DOHH2 (cell line): ENCODE results near the gene IBA57.

Source experiments
- H3F3A ChIP-seq: fragments of 200-600 bp; sonication (generic), shearing (Covaris generic); 2 replicates; pipeline ENCODE4 v1.6.0; 2016; ENCODE audit warnings: antibody characterized with exemption, mild to moderate bottlenecking; ENCODE audit not compliant: control insufficient read depth, insufficient read depth
- H3K27ac ChIP-seq: fragments of 200-600 bp; sonication (generic); 2 replicates; pipeline ENCODE4 v1.5.1; 2014; ENCODE audit warnings: low read depth, mild to moderate bottlenecking, low read length, moderate library complexity
- H3K27me3 ChIP-seq: fragments of 200-600 bp; sonication (generic); 2 replicates; pipeline ENCODE4 v1.6.1; 2014; ENCODE audit warnings: mild to moderate bottlenecking, low read length, mixed read lengths; ENCODE audit not compliant: control insufficient read depth
- H3K36me3 ChIP-seq: fragments of 200-600 bp; sonication (generic); 2 replicates; pipeline ENCODE4 v1.6.1; 2014; ENCODE audit warnings: mild to moderate bottlenecking, low read length, moderate library complexity, mixed read lengths; ENCODE audit not compliant: control insufficient read depth
- H3K4me1 ChIP-seq: fragments of 200-600 bp; sonication (generic); 2 replicates; pipeline ENCODE4 v1.6.1; 2014; ENCODE audit warnings: mild to moderate bottlenecking, low read length, mixed read lengths; ENCODE audit not compliant: control insufficient read depth
- H3K4me2 ChIP-seq: fragments of 200-600 bp; sonication (generic); 2 replicates; pipeline ENCODE4 v1.6.0; 2014; ENCODE audit warnings: mild to moderate bottlenecking, low read length, moderate library complexity
- H3K4me3 ChIP-seq: fragments of 200-600 bp; sonication (generic); 2 replicates; pipeline ENCODE4 v1.5.1; 2014; ENCODE audit warnings: mild to moderate bottlenecking, low read length, mixed read lengths
- H3K79me2 ChIP-seq: fragments of 200-600 bp; sonication (generic); 2 replicates; pipeline ENCODE4 v1.6.1; 2014; ENCODE audit warnings: mild to moderate bottlenecking, low read length, mixed read lengths; ENCODE audit not compliant: control insufficient read depth
- H3K9me2 ChIP-seq: fragments of 200-600 bp; sonication (generic); replicated peaks from 2 replicates; pipeline ENCODE4 v1.6.1; 2014; ENCODE audit warnings: mild to moderate bottlenecking, low read length, mixed read lengths; ENCODE audit not compliant: control insufficient read depth
- H3K9me3 ChIP-seq: fragments of 200-600 bp; sonication (generic); 2 replicates; pipeline ENCODE4 v1.6.1; 2014; ENCODE audit warnings: antibody characterized with exemption, low read length, mixed read lengths; ENCODE audit not compliant: control insufficient read depth, insufficient read depth
- H4K20me1 ChIP-seq: fragments of 200-600 bp; sonication (generic); 2 replicates; pipeline ENCODE4 v1.6.0; 2014; ENCODE audit warnings: low read depth, mild to moderate bottlenecking, antibody characterized with exemption, low read length, moderate library complexity; ENCODE audit not compliant: control insufficient read depth, insufficient read depth
- CTCF ChIP-seq: fragments of 200-600 bp; sonication (generic); IDR thresholded peaks from one replicate; pipeline ENCODE4 v1.5.1; 2014; ENCODE audit warnings: antibody characterized with exemption, mild to moderate bottlenecking, low read depth, low read length; ENCODE audit not compliant: poor library complexity, severe bottlenecking
- EZH2phosphoT487 ChIP-seq: fragments of 200-600 bp; sonication (generic); IDR thresholded peaks from 2 replicates; pipeline ENCODE4 v1.6.1; 2017; ENCODE audit warnings: borderline replicate concordance, mild to moderate bottlenecking, antibody characterized with exemption, low read length, moderate library complexity, mixed read lengths

IBA57 gene

GRCh38 chr1:228211531-228212414 lies 46.2 kb downstream of the IBA57 start:
- Histone ChIP-seq H3K4me3 (no peak overlapping the region), H3K4me1 (peaks cover 4% of the 10 kb centered on the region; the same call in 1 of the 2 replicates), H4K20me1 (no peaks in the 10 kb centered on the region), H3K79me2 (no peaks in the 10 kb centered on the region), H3K27me3 (no peaks in the 10 kb centered on the region), H3K27ac (no peak overlapping the region), H3K9me2 (no peaks in the 10 kb centered on the region), H3K9me3 (no peaks in the 10 kb centered on the region), H3K36me3 (no peaks in the 10 kb centered on the region), H3F3A (no peaks in the 10 kb centered on the region), H3K4me2 (no peak overlapping the region)
- TF ChIP-seq EZH2phosphoT487: no peak

GRCh38 chr1:228212415-228212965 lies 46.9 kb downstream of the IBA57 start:
- H3K9me3 ChIP-seq: no peaks in the 10 kb centered on the region
- H3K4me1 ChIP-seq: peaks cover 4% of the 10 kb centered on the region; the same call in 1 of the 2 replicates
- no peak overlapping the region for H3K27ac ChIP-seq
- H3K36me3 ChIP-seq: no peaks in the 10 kb centered on the region
- H3K9me2 ChIP-seq: no peaks in the 10 kb centered on the region
- H3K27me3 ChIP-seq: no peaks in the 10 kb centered on the region
- no peak overlapping the region for H3K4me3 ChIP-seq
- H3K4me2 ChIP-seq: no peak overlapping the region
- H3K79me2 ChIP-seq: no peaks in the 10 kb centered on the region
- no peaks in the 10 kb centered on the region for H3F3A ChIP-seq
- H4K20me1 ChIP-seq: no peaks in the 10 kb centered on the region
- TF ChIP-seq EZH2phosphoT487: no peak
- no peak for TF ChIP-seq CTCF

- H3F3A ChIP-seq: no peaks in the 10 kb centered on the region
- no peak overlapping the region for H3K27ac ChIP-seq
Observed at GRCh38 chr1:228212966-228213844, 47.6 kb downstream of the IBA57 start.

More at GRCh38 chr1:228212966-228213844, 47.6 kb downstream of the IBA57 start:
- Histone ChIP-seq H3K4me2 (peak overlapping the region; percentile 82), H3K27me3 (no peaks in the 10 kb centered on the region), H3K79me2 (no peaks in the 10 kb centered on the region), H3K4me1 (peaks cover 4% of the 10 kb centered on the region; the same call in 1 of the 2 replicates), H4K20me1 (no peaks in the 10 kb centered on the region), H3K9me3 (no peaks in the 10 kb centered on the region), H3K9me2 (no peaks in the 10 kb centered on the region), H3K4me3 (peak overlapping the region; percentile 69), H3K36me3 (no peaks in the 10 kb centered on the region)
- TF ChIP-seq CTCF: peak; percentile 40
- TF ChIP-seq EZH2phosphoT487: no peak
